ENCODE measurements around the gene ASAH2B.

Gene ASAH2B

GRCh38 chr10:50788951-50789945, 49.5 kb downstream of the ASAH2B start:
- no peak overlapping the region for H3K4me3 ChIP-seq (ENCODE audit: low read length)

GRCh38 chr10:50794490-50794889, 54.8 kb downstream of the ASAH2B start:
- H3K4me3 ChIP-seq (ENCODE audit: low read length) = no peak overlapping the region
- DNase-seq (ENCODE audit: low read depth, low spot score) = no peak

More at GRCh38 chr10:50788951-50789945, 49.5 kb downstream of the ASAH2B start:
- peak; percentile 4 for DNase-seq (ENCODE audit: low read depth, low spot score)

GRCh38 chr10:50796693-50797092, 57.0 kb downstream of the ASAH2B start:
- no peak overlapping the region for H3K4me3 ChIP-seq (ENCODE audit: low read length)
- no peak for DNase-seq (ENCODE audit: low read depth, low spot score)

GRCh38 chr10:50798297-50798696, 58.6 kb downstream of the ASAH2B start:
- DNase-seq (ENCODE audit: low read depth, low spot score) = no peak
- H3K4me3 ChIP-seq (ENCODE audit: low read length) = no peak overlapping the region

GRCh38 chr10:50799595-50799994, 59.9 kb downstream of the ASAH2B start:
- H3K4me3 ChIP-seq (ENCODE audit: low read length) = no peak overlapping the region
- no peak for DNase-seq (ENCODE audit: low read depth, low spot score)

- H3K4me3 ChIP-seq (ENCODE audit: low read length) = no peak overlapping the region
Observed at GRCh38 chr10:50805981-50806622, 66.4 kb downstream of the ASAH2B start.

GRCh38 chr10:50807851-50808776, 68.4 kb downstream of the ASAH2B start:
- H3K4me3 ChIP-seq (ENCODE audit: low read length) = no peak overlapping the region
- DNase-seq (ENCODE audit: low read depth, low spot score) = no peak

More at GRCh38 chr10:50805981-50806622, 66.4 kb downstream of the ASAH2B start:
- no peak for DNase-seq (ENCODE audit: low read depth, low spot score)
